Measurements from ENCODE around the gene HEATR5A. TPM values are rescaled to one million over a fixed set of nuclear protein-coding genes. Genes with fewer than 3 reads are reported as not detected.

The HEATR5A gene
- polyA plus RNA-seq, 1 of the 3 experiments (the other 2 are of a cell fraction): 7.1 TPM

GRCh38 chr14:31377433-31377832 lies 42.9 kb downstream of the HEATR5A start:
- POLR2A ChIA-PET: no interaction called here
- peaks cover 9 to 37% of the 10 kb centered on the region in 2 experiments for H3K36me3 ChIP-seq (replicated peaks in 1 of 2; ENCODE audit: control insufficient read depth in 1 of 2, insufficient read depth in 2 of 2, low read length in 1 of 2)
- no peak overlapping the region for H3K4me2 ChIP-seq
- 94% methylated on average over 5 of the region's 5 CpGs for WGBS (ENCODE audit: low lambda C conversion rate)
- no peak overlapping the region for H3K9ac ChIP-seq
- no peaks in the 10 kb centered on the region for H3K9me3 ChIP-seq
- H3F3A ChIP-seq (replicated peaks; ENCODE audit: insufficient read depth): peaks cover 5% of the 10 kb centered on the region
- H3K4me1 ChIP-seq (ENCODE audit: control insufficient read depth in 1 of 2, insufficient read depth in 2 of 2, low read depth in 1 of 2, low read length in 1 of 2): no peaks in the 10 kb centered on the region
- no peak for DNase-seq
- no peak overlapping the region for H2AFZ ChIP-seq (ENCODE audit: low read depth)
- no peaks in the 10 kb centered on the region for H3K79me2 ChIP-seq (ENCODE audit: insufficient read depth)
- TF ChIP-seq RCOR1 (IDR thresholded peaks at IDR 0.05; ENCODE audit: low read length) (no peak), FOSL2 (IDR thresholded peaks at IDR 0.05; ENCODE audit: borderline replicate concordance, low read depth) (no peak), RXRA (IDR thresholded peaks at IDR 0.05; ENCODE audit: borderline replicate concordance, low read depth) (no peak), ELF1 (IDR thresholded peaks at IDR 0.05) (no peak), NRF1 (IDR thresholded peaks at IDR 0.05; ENCODE audit: low read depth, low read length) (no peak), NFIC (IDR thresholded peaks at IDR 0.05; ENCODE audit: borderline replicate concordance) (no peak), SIN3A (IDR thresholded peaks at IDR 0.05; ENCODE audit: borderline replicate concordance, low read depth, low read length) (no peak), FOXM1 (IDR thresholded peaks at IDR 0.05; ENCODE audit: low read depth) (no peak), YY1 (IDR thresholded peaks at IDR 0.05; ENCODE audit: low read depth) (no peak), SMC3 (IDR thresholded peaks at IDR 0.05; ENCODE audit: low read depth, low read length) (no peak), USF2 (IDR thresholded peaks at IDR 0.05; ENCODE audit: borderline replicate concordance, low read depth, low read length) (no peak), GATA2 (CRISPR knock-in tag; IDR thresholded peaks at IDR 0.05) (no peak)
- TF ChIP-seq, protein P1, sequence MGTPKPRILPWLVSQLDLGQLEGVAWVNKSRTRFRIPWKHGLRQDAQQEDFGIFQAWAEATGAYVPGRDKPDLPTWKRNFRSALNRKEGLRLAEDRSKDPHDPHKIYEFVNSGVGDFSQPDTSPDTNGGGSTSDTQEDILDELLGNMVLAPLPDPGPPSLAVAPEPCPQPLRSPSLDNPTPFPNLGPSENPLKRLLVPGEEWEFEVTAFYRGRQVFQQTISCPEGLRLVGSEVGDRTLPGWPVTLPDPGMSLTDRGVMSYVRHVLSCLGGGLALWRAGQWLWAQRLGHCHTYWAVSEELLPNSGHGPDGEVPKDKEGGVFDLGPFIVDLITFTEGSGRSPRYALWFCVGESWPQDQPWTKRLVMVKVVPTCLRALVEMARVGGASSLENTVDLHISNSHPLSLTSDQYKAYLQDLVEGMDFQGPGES (IDR thresholded peaks at IDR 0.05; ENCODE audit: low read depth, low read length): no peak
- TF ChIP-seq, protein P2, sequence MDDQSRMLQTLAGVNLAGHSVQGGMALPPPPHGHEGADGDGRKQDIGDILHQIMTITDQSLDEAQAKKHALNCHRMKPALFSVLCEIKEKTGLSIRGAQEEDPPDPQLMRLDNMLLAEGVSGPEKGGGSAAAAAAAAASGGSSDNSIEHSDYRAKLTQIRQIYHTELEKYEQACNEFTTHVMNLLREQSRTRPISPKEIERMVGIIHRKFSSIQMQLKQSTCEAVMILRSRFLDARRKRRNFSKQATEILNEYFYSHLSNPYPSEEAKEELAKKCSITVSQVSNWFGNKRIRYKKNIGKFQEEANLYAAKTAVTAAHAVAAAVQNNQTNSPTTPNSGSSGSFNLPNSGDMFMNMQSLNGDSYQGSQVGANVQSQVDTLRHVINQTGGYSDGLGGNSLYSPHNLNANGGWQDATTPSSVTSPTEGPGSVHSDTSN (IDR thresholded peaks at IDR 0.05): no peak
- TF ChIP-seq, protein P3, sequence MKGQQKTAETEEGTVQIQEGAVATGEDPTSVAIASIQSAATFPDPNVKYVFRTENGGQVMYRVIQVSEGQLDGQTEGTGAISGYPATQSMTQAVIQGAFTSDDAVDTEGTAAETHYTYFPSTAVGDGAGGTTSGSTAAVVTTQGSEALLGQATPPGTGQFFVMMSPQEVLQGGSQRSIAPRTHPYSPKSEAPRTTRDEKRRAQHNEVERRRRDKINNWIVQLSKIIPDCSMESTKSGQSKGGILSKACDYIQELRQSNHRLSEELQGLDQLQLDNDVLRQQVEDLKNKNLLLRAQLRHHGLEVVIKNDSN (IDR thresholded peaks at IDR 0.05; ENCODE audit: borderline replicate concordance, low read depth): no peak
- TF ChIP-seq, protein P4, sequence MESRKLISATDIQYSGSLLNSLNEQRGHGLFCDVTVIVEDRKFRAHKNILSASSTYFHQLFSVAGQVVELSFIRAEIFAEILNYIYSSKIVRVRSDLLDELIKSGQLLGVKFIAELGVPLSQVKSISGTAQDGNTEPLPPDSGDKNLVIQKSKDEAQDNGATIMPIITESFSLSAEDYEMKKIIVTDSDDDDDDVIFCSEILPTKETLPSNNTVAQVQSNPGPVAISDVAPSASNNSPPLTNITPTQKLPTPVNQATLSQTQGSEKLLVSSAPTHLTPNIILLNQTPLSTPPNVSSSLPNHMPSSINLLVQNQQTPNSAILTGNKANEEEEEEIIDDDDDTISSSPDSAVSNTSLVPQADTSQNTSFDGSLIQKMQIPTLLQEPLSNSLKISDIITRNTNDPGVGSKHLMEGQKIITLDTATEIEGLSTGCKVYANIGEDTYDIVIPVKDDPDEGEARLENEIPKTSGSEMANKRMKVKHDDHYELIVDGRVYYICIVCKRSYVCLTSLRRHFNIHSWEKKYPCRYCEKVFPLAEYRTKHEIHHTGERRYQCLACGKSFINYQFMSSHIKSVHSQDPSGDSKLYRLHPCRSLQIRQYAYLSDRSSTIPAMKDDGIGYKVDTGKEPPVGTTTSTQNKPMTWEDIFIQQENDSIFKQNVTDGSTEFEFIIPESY (IDR thresholded peaks at IDR 0.05; ENCODE audit: borderline replicate concordance, low read depth): no peak
- H3K27ac ChIP-seq (ENCODE audit: low read depth in 2 of 2, low read length in 1 of 2): no peak overlapping the region
- H4K20me1 ChIP-seq (ENCODE audit: insufficient read depth): no peaks in the 10 kb centered on the region
- no peak overlapping the region for H3K4me3 ChIP-seq (ENCODE audit: low read depth in 2 of 2, low read length in 1 of 2)
- H3K9me2 ChIP-seq: no peaks in the 10 kb centered on the region
- CTCF ChIA-PET: interaction anchor here (0.6 to 1.6 kb wide), 3 partner anchors 22 to 73 kb away, joined by 3 read pairs; no protein-coding TSS in a partner anchor
- no peaks in the 10 kb centered on the region for H3K27me3 ChIP-seq (ENCODE audit: insufficient read depth)
